ENCODE data around the gene PSMA7. TPM values are rescaled to one million over a fixed set of nuclear protein-coding genes. Genes with fewer than 3 reads are reported as not detected.
A peak's percentile ranks its signal among the peaks of the same experiment; 100 is the strongest.
"Not testable (repeated sequence)": the region's sequence is repeated elsewhere in the genome, so short reads cannot be mapped to it uniquely, and the experiment has no call there.

PSMA7 gene
- total and polyA plus RNA-seq, 4 experiments from 2014 or later = 182 to 598 (median 313) TPM

DNA sequence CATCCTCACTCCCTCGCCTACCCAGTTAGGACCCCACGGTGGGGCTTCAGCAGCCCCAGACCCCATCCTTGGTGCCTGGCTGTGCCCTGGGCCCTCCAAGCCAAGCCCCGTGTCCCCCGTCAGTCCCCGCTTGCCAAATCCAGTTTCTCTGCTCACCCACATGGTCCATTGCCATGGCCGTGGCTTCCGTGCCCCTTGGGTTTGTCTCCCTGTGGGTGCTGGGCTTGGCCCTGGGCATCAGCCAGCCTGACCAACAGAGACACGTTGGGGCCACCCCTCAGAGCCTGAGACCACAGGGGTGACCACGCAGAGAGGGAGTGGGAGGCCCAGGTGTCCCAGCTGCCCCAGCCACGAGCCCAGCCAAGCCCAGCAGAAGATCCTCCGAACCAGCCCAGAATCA is 8.0 kb upstream of the PSMA7 start:
- no peak overlapping the region for H3K4me3 Mint-ChIP-seq

DNA sequence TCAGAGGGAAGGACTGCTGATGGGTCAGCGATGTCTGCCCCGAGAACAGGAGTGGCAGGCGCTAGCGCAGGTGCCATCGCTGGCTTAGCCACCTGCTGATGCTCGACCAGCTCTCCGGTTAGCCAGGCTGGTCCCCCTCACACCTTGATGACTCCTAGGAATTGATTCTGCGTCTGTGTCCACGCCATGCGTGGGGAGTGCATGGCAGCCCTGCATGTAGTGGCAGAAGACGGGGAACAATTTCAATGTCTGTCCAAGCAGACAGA is 7.0 kb upstream of the PSMA7 start:
- ChIA-PET CTCF (ENCODE audit: partially characterized antibody) (interaction anchor here (1.3 kb wide), 1 partner anchor 139 kb away, joined by 3 read pairs; no protein-coding TSS in a partner anchor), POLR2A (ENCODE audit: partially characterized antibody) (no interaction called here)
- H3K27me3 ChIP-seq (ENCODE audit: insufficient read depth, low read length) = no peaks in the 10 kb centered on the region
- Mint-ChIP-seq H3K4me1 (peaks cover 24 to 39% (median 31%) of the 10 kb centered on the region in 4 donors), H3K9me3 (peaks cover 0 to 7% (median 0%) of the 10 kb centered on the region in 8 donors), H3K36me3 (peaks cover 23 to 31% of the 10 kb centered on the region in 2 donors), H3K4me3 (no peak overlapping the region), H3K27me3 (no peaks in the 10 kb centered on the region), H3K27ac (peak overlapping the region in 2 of 7 donors; percentile 24 to 76)
- peaks cover 8% of the 10 kb centered on the region for H3K4me1 ChIP-seq (ENCODE audit: insufficient read depth, low read length)
- no peak for DNase-seq
- no peak overlapping the region for H3K27ac ChIP-seq (ENCODE audit: low read depth, low read length)
- no peaks in the 10 kb centered on the region for H3K9me3 ChIP-seq (ENCODE audit: control insufficient read depth in 1 of 2, low read length in 2 of 2)
- no peak overlapping the region for H3K4me3 ChIP-seq (ENCODE audit: low read length in 2 of 2)
- intact Hi-C loops (cut with micrococcal nuclease) = no loop called here
- H3K36me3 ChIP-seq (ENCODE audit: insufficient read depth, low read length) = no peaks in the 10 kb centered on the region

More for the DNA sequence above, 8.0 kb upstream of the PSMA7 start:
- peaks cover 0 to 7% (median 0%) of the 10 kb centered on the region in 8 donors for H3K9me3 Mint-ChIP-seq
- Histone ChIP-seq H3K27ac (ENCODE audit: low read depth, low read length) (no peak overlapping the region), H3K4me3 (ENCODE audit: low read length in 2 of 2) (no peak overlapping the region), H3K9me3 (ENCODE audit: control insufficient read depth in 1 of 2, low read length in 2 of 2) (no peaks in the 10 kb centered on the region), H3K36me3 (ENCODE audit: insufficient read depth, low read length) (no peaks in the 10 kb centered on the region), H3K27me3 (ENCODE audit: insufficient read depth, low read length) (no peaks in the 10 kb centered on the region), H3K4me1 (ENCODE audit: insufficient read depth, low read length) (peaks cover 4% of the 10 kb centered on the region)
- peaks cover 23 to 38% of the 10 kb centered on the region in 2 donors for H3K36me3 Mint-ChIP-seq
- no peak for DNase-seq
- H3K27me3 Mint-ChIP-seq = no peaks in the 10 kb centered on the region
- intact Hi-C loops (cut with micrococcal nuclease) = no loop called here
- no peak overlapping the region for H3K27ac Mint-ChIP-seq
- ChIA-PET CTCF (ENCODE audit: partially characterized antibody) (no interaction called here), POLR2A (ENCODE audit: partially characterized antibody) (no interaction called here)
- peaks cover 17 to 33% (median 24%) of the 10 kb centered on the region in 4 donors for H3K4me1 Mint-ChIP-seq

DNA sequence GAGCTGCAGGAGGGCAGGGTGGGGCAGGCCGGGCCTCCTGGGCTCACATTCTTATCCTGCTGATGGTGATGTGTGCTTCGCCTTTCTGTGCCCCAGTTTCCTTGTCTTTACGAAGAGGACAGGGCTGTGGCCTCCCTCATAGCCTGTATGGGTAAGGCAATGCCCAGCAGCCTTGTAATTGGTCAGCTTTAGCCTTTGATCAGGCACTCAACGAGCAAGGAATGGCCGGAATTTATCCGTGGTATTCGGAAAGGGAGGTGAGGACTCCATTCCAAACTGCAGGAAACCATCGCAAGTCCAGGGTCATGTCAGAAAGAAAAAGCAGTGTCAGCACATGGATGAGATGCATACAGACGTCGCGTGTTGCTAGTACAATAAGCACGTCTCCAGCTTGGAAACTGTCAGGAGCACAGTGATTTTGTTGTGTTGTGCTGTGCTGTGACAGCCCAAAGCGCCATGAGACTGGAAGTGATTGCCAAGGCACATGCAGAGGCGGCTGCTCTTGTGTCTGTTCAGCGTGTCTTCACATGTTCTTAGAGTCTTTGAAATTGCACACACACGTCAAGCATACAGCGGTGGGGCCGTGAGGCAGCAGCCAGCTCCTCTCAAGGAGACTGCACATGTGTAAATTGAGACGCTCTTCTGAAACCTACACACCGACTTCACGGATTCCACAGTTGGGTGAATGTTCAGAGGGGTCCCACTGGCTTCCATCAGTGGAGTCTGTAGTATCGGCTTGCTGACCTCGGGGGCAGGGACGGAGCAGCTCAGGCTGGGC is 6.5 kb upstream of the PSMA7 start:
- H3K36me3 Mint-ChIP-seq = peaks cover 19 to 28% of the 10 kb centered on the region in 2 donors
- H3K4me3 Mint-ChIP-seq = no peak overlapping the region
- Histone ChIP-seq H3K9me3 (ENCODE audit: control insufficient read depth in 1 of 2, low read length in 2 of 2) (no peaks in the 10 kb centered on the region), H3K27me3 (ENCODE audit: insufficient read depth, low read length) (no peaks in the 10 kb centered on the region), H3K4me3 (ENCODE audit: low read length in 2 of 2) (no peak overlapping the region), H3K27ac (ENCODE audit: low read depth, low read length) (no peak overlapping the region), H3K36me3 (ENCODE audit: insufficient read depth, low read length) (no peaks in the 10 kb centered on the region), H3K4me1 (ENCODE audit: insufficient read depth, low read length) (peaks cover 13% of the 10 kb centered on the region)
- H3K4me1 Mint-ChIP-seq = peaks cover 27 to 44% (median 36%) of the 10 kb centered on the region in 4 donors
- CTCF ChIA-PET (ENCODE audit: partially characterized antibody) = interaction anchor here (1.3 kb wide), 1 partner anchor 138 kb away, joined by 3 read pairs; no protein-coding TSS in a partner anchor
- intact Hi-C loops (cut with micrococcal nuclease) = no loop called here
- POLR2A ChIA-PET (ENCODE audit: partially characterized antibody) = no interaction called here
- H3K27me3 Mint-ChIP-seq = no peaks in the 10 kb centered on the region
- no peak for DNase-seq
- H3K27ac Mint-ChIP-seq = peak overlapping the region in 2 of 7 donors; percentile 24 to 76
- peaks cover 0 to 7% (median 0%) of the 10 kb centered on the region in 8 donors for H3K9me3 Mint-ChIP-seq

DNA sequence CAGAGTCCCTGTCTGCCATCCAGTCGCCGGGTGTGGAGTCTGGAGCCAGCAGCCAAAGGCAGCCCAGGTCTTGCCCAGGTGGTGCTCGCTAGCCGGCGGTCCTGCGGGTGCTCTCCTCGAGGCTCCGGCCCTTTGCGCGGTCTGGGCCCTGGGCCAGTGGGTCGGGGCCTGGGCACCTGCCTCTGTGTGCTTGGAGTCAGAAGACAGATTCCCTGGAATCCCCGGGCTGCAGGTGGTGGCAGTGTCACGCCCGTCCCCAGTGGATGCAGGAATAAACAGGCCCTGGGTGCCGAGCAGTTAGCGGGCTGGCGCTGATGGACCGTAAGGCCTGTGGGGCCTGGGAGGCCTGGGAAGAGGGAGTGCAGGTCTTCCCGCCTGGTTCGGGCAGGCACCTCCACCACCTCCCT is 5.7 kb upstream of the PSMA7 start:
- intact Hi-C loops (cut with micrococcal nuclease) = no loop called here
- no peaks in the 10 kb centered on the region for H3K27me3 Mint-ChIP-seq
- H3K4me1 Mint-ChIP-seq = peaks cover 28 to 47% (median 40%) of the 10 kb centered on the region in 4 donors
- H3K27me3 ChIP-seq (ENCODE audit: insufficient read depth, low read length) = no peaks in the 10 kb centered on the region
- H3K36me3 Mint-ChIP-seq = peaks cover 15 to 19% of the 10 kb centered on the region in 2 donors
- no peak overlapping the region for H3K4me3 ChIP-seq (ENCODE audit: low read length in 2 of 2)
- no peaks in the 10 kb centered on the region for H3K9me3 ChIP-seq (ENCODE audit: control insufficient read depth in 1 of 2, low read length in 2 of 2)
- H3K36me3 ChIP-seq (ENCODE audit: insufficient read depth, low read length) = no peaks in the 10 kb centered on the region
- ChIA-PET POLR2A (ENCODE audit: partially characterized antibody) (no interaction called here), CTCF (ENCODE audit: partially characterized antibody) (no interaction called here)
- H3K27ac Mint-ChIP-seq = no peak overlapping the region
- H3K4me3 Mint-ChIP-seq = no peak overlapping the region
- H3K9me3 Mint-ChIP-seq = peaks cover 0 to 7% (median 0%) of the 10 kb centered on the region in 8 donors
- H3K27ac ChIP-seq (ENCODE audit: low read depth, low read length) = no peak overlapping the region
- DNase-seq = no peak
- peaks cover 17% of the 10 kb centered on the region for H3K4me1 ChIP-seq (ENCODE audit: insufficient read depth, low read length)

GRCh38 chr20:62148383-62148782 is 5.2 kb upstream of the PSMA7 start:
- H3K9me3 Mint-ChIP-seq; H3K27ac Mint-ChIP-seq; DNase-seq; H3K9me3 ChIP-seq (ENCODE audit: control insufficient read depth in 1 of 2, low read length in 2 of 2); POLR2A ChIA-PET (ENCODE audit: partially characterized antibody); H3K36me3 ChIP-seq (ENCODE audit: insufficient read depth, low read length); H3K27me3 Mint-ChIP-seq; H3K4me3 ChIP-seq (ENCODE audit: low read length in 2 of 2); H3K27me3 ChIP-seq (ENCODE audit: insufficient read depth, low read length); intact Hi-C loops (cut with micrococcal nuclease); H3K4me3 Mint-ChIP-seq; CTCF ChIA-PET (ENCODE audit: partially characterized antibody); H3K27ac ChIP-seq (ENCODE audit: low read depth, low read length): not testable (repeated sequence)
- Mint-ChIP-seq H3K36me3 (peaks cover 10 to 14% of the 10 kb centered on the region in 2 donors), H3K4me1 (peaks cover 28 to 46% (median 38%) of the 10 kb centered on the region in 4 donors)
- H3K4me1 ChIP-seq (ENCODE audit: insufficient read depth, low read length) = peaks cover 17% of the 10 kb centered on the region

- CTCF ChIA-PET (ENCODE audit: partially characterized antibody) = no interaction called here
- Mint-ChIP-seq H3K27ac (peak overlapping the region in 4 of 7 donors; percentile 16 to 68 (median 50)), H3K36me3 (peaks cover 6% of the 10 kb centered on the region in 2 donors), H3K4me3 (peak overlapping the region in 1 of 8 donors; percentile 32), H3K4me1 (peaks cover 25 to 46% (median 35%) of the 10 kb centered on the region in 4 donors), H3K27me3 (no peaks in the 10 kb centered on the region), H3K9me3 (no peaks in the 10 kb centered on the region)
- Histone ChIP-seq H3K27ac (ENCODE audit: low read depth, low read length) (no peak overlapping the region), H3K36me3 (ENCODE audit: insufficient read depth, low read length) (no peaks in the 10 kb centered on the region), H3K9me3 (ENCODE audit: control insufficient read depth in 1 of 2, low read length in 2 of 2) (no peaks in the 10 kb centered on the region), H3K27me3 (ENCODE audit: insufficient read depth, low read length) (no peaks in the 10 kb centered on the region), H3K4me3 (ENCODE audit: low read length in 2 of 2) (no peak overlapping the region), H3K4me1 (ENCODE audit: insufficient read depth, low read length) (peaks cover 17% of the 10 kb centered on the region)
- intact Hi-C loops (cut with micrococcal nuclease) = no loop called here
- no peak for DNase-seq
- POLR2A ChIA-PET (ENCODE audit: partially characterized antibody) = interaction anchor here (0.9 kb wide), 1 partner anchor 82 kb away, joined by 3 read pairs; the partner anchor contains the start of gene TAF4
Measured at GRCh38 chr20:62147528-62147927, 4.3 kb upstream of the PSMA7 start.

GRCh38 chr20:62147125-62147524 is 3.9 kb upstream of the PSMA7 start:
- Histone ChIP-seq H3K27me3 (ENCODE audit: insufficient read depth, low read length) (no peaks in the 10 kb centered on the region), H3K36me3 (ENCODE audit: insufficient read depth, low read length) (no peaks in the 10 kb centered on the region), H3K27ac (ENCODE audit: low read depth, low read length) (no peak overlapping the region), H3K4me1 (ENCODE audit: insufficient read depth, low read length) (peaks cover 19% of the 10 kb centered on the region), H3K4me3 (ENCODE audit: low read length in 2 of 2) (no peak overlapping the region), H3K9me3 (ENCODE audit: control insufficient read depth in 1 of 2, low read length in 2 of 2) (no peaks in the 10 kb centered on the region)
- DNase-seq = no peak
- peaks cover 2 to 8% of the 10 kb centered on the region in 2 donors for H3K36me3 Mint-ChIP-seq
- no peak overlapping the region for H3K4me3 Mint-ChIP-seq
- no peaks in the 10 kb centered on the region for H3K27me3 Mint-ChIP-seq
- CTCF ChIA-PET (ENCODE audit: partially characterized antibody) = no interaction called here
- POLR2A ChIA-PET (ENCODE audit: partially characterized antibody) = interaction anchor here (0.9 kb wide), 1 partner anchor 82 kb away, joined by 3 read pairs; the partner anchor contains the start of gene TAF4
- no peaks in the 10 kb centered on the region for H3K9me3 Mint-ChIP-seq
- peaks cover 25 to 49% (median 34%) of the 10 kb centered on the region in 4 donors for H3K4me1 Mint-ChIP-seq
- intact Hi-C loops (cut with micrococcal nuclease) = no loop called here
- peak overlapping the region in 1 of 7 donors; percentile 16 for H3K27ac Mint-ChIP-seq
